ENCODE data around the gene CBX7.

The CBX7 gene

GRCh38 chr22:39152511-39153219, at the start of gene CBX7:
Gene CBX7, minus strand, starts transcription at chr22:39152680. Its CDS starts 236 bp downstream, at chr22:39152444.
- DNase-seq (ENCODE audit: low read depth, low spot score): no peak

DNA sequence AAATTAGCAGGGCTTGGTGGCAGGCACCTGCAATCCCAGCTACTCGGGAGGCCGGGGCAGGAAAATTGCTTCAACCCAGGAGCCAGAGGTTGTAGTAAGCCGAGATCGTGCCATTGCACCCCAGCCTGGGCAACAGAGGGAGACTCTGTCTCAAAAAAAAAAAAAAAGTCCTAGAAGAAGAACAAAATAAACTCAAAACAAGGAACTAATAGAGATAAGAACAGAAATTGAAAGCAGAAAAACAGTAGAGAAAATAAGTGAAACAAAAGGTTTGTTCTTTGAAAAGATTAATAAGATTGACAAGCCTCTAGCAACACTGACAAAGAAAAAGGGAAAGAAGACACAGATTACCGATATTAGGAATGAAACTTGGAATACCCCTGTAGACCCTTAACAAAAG, 45.1 kb upstream of the CBX7 start:
- no peak overlapping the region for H3K4me3 ChIP-seq (ENCODE audit: low read length)
- no peaks in the 10 kb centered on the region for H3K4me1 ChIP-seq (ENCODE audit: control insufficient read depth, insufficient read depth, low read length)
- H3K9me3 ChIP-seq (ENCODE audit: control insufficient read depth, insufficient read depth, low read length): no peaks in the 10 kb centered on the region
- no peak overlapping the region for H3K27ac ChIP-seq (ENCODE audit: low read length)
- no peaks in the 10 kb centered on the region for H3K27me3 ChIP-seq (ENCODE audit: control insufficient read depth, insufficient read depth, low read length)
- no peaks in the 10 kb centered on the region for H3K36me3 ChIP-seq (ENCODE audit: control insufficient read depth, insufficient read depth, low read length)
- no peak for DNase-seq (ENCODE audit: low read depth, low spot score)
- WGBS (ENCODE audit: insufficient coverage, insufficient read length): no CpG with 5 or more reads among the region's 5 CpGs

More at GRCh38 chr22:39152511-39153219, at the start of gene CBX7:
- Histone ChIP-seq H3K4me1 (ENCODE audit: control insufficient read depth, insufficient read depth, low read length) (0 out of 2 replicates have a peak, but pooled peaks cover 5% of the 10 kb centered on the region), H3K36me3 (ENCODE audit: control insufficient read depth, insufficient read depth, low read length) (no peaks in the 10 kb centered on the region), H3K9me3 (ENCODE audit: control insufficient read depth, insufficient read depth, low read length) (no peaks in the 10 kb centered on the region), H3K4me3 (ENCODE audit: low read length) (peak within 1 kb of the TSS; percentile 39; the same call in 1 of the 2 replicates), H3K27ac (ENCODE audit: low read length) (no peak within 1 kb of the TSS), H3K27me3 (ENCODE audit: control insufficient read depth, insufficient read depth, low read length) (no peaks in the 10 kb centered on the region; the same call in 1 of the 2 replicates)
- no CpG with 5 or more reads among the region's 98 CpGs for whole genome bisulfite sequencing (ENCODE audit: insufficient coverage, insufficient read length)

DNA sequence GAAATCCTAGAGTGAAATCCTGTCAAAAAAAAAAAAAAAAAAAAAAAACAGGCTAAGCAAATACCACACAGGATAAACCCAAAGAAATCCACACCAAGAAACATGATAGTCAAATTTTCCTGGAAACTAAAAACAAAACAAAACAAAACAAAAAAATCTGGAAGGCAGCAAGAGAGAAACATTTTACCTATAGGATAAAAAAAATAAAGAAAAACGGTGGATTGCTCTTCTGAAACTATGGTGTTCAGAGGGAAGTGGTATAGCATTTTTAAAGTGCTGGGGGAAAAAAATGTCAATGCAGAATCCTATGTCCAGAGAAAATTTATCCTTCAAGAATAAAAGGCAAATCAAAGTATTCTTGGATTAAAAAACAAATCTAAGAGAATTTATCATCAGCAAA, 41.6 kb upstream of the CBX7 start:
- no peaks in the 10 kb centered on the region for H3K27me3 ChIP-seq (ENCODE audit: control insufficient read depth, insufficient read depth, low read length)
- no peaks in the 10 kb centered on the region for H3K9me3 ChIP-seq (ENCODE audit: control insufficient read depth, insufficient read depth, low read length)
- DNase-seq (ENCODE audit: low read depth, low spot score): no peak
- H3K4me3 ChIP-seq (ENCODE audit: low read length): no peak overlapping the region
- H3K36me3 ChIP-seq (ENCODE audit: control insufficient read depth, insufficient read depth, low read length): no peaks in the 10 kb centered on the region
- no CpG with 5 or more reads among the region's 1 CpG for WGBS (ENCODE audit: insufficient coverage, insufficient read length)
- no peaks in the 10 kb centered on the region for H3K4me1 ChIP-seq (ENCODE audit: control insufficient read depth, insufficient read depth, low read length)
- H3K27ac ChIP-seq (ENCODE audit: low read length): no peak overlapping the region

DNA sequence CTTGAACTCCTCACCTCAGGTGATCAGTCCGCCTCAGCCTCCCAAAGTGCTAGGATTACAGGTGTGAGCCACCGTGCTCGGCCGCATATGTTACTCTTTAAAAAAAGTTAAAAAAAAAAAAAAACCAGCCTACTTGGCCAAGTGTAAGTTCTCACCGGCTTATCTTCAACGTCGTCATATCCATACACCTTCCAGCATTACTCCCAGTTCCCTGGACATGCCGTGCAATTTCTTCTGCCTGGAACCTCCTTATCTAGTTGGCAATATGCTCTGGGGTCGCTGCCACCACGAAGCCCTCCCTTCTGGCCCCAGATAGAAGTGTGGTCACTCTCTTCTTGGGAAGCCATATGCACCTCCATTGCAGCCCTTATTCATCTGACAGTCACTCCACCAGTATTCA, 36.3 kb upstream of the CBX7 start:
- Histone ChIP-seq H3K4me3 (ENCODE audit: low read length) (no peak overlapping the region), H3K27ac (ENCODE audit: low read length) (no peak overlapping the region), H3K36me3 (ENCODE audit: control insufficient read depth, insufficient read depth, low read length) (no peaks in the 10 kb centered on the region), H3K27me3 (ENCODE audit: control insufficient read depth, insufficient read depth, low read length) (no peaks in the 10 kb centered on the region), H3K9me3 (ENCODE audit: control insufficient read depth, insufficient read depth, low read length) (no peaks in the 10 kb centered on the region), H3K4me1 (ENCODE audit: control insufficient read depth, insufficient read depth, low read length) (no peaks in the 10 kb centered on the region)
- no peak for DNase-seq (ENCODE audit: low read depth, low spot score)
- no CpG with 5 or more reads among the region's 10 CpGs for whole genome bisulfite sequencing (ENCODE audit: insufficient coverage, insufficient read length)

GRCh38 chr22:39185601-39186012, 33.1 kb upstream of the CBX7 start:
- no peaks in the 10 kb centered on the region for H3K36me3 ChIP-seq (ENCODE audit: control insufficient read depth, insufficient read depth, low read length)
- no peaks in the 10 kb centered on the region for H3K4me1 ChIP-seq (ENCODE audit: control insufficient read depth, insufficient read depth, low read length)
- no peak for DNase-seq (ENCODE audit: low read depth, low spot score)
- no peaks in the 10 kb centered on the region for H3K27me3 ChIP-seq (ENCODE audit: control insufficient read depth, insufficient read depth, low read length)
- no peak overlapping the region for H3K4me3 ChIP-seq (ENCODE audit: low read length)
- WGBS (ENCODE audit: insufficient coverage, insufficient read length): no CpG with 5 or more reads among the region's 11 CpGs
- no peak overlapping the region for H3K27ac ChIP-seq (ENCODE audit: low read length)
- no peaks in the 10 kb centered on the region for H3K9me3 ChIP-seq (ENCODE audit: control insufficient read depth, insufficient read depth, low read length)

DNA sequence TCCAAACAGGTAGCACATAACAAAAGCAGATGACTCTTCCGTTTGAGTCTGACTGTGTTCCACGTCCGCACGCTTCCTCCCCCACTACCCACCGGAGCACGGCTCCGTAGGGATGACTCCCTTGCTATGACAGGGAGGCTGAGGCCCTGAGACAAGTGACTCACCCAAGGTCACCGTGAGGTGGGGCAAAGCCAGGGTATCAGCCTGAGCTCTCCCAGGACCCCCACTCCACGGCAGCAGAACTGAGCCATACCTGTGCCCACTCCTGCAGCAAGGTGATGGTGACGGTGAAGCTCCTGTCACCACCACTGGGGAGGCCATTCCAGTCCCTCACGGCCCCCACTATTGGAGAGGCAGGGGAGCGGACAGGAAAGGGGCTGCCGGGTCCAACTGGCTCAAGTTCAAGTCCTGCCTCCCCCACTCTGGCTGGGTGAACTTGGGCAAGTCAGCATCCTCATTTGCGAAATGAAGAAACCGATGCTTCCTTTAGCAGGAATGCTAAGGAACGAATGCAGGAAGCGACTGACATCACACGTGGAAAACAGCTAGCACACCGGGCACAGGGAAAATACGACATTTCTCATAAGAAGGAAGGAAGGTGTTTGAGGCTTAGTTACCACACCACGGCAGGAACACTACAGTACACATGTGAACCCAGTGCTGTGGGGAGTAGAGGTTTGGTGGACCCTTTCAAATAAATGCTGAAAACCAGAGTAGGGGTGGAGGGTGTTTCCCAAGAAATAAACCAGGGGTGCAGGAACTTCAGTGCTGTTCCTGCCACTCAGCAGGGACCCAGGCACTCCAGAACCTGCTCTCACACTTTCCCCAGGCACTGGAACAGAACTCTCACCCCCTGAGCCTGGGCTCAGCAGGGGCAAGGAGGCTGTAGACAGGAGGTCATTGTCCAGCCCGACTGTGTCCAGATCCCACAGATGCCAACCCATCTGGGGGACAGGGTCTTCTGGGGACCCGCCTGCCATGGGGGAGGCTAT, 32.4 kb upstream of the CBX7 start:
- no peak overlapping the region for H3K4me3 ChIP-seq (ENCODE audit: low read length)

GRCh38 chr22:39183991-39184585, 31.6 kb upstream of the CBX7 start:
- no peaks in the 10 kb centered on the region for H3K36me3 ChIP-seq (ENCODE audit: control insufficient read depth, insufficient read depth, low read length)
- H3K27me3 ChIP-seq (ENCODE audit: control insufficient read depth, insufficient read depth, low read length): no peaks in the 10 kb centered on the region
- H3K9me3 ChIP-seq (ENCODE audit: control insufficient read depth, insufficient read depth, low read length): no peaks in the 10 kb centered on the region
- no peak for DNase-seq (ENCODE audit: low read depth, low spot score)
- WGBS (ENCODE audit: insufficient coverage, insufficient read length): no CpG with 5 or more reads among the region's 13 CpGs
- H3K4me3 ChIP-seq (ENCODE audit: low read length): no peak overlapping the region
- no peak overlapping the region for H3K27ac ChIP-seq (ENCODE audit: low read length)
- peaks cover 2% of the 10 kb centered on the region; the same call in 1 of the 2 replicates for H3K4me1 ChIP-seq (ENCODE audit: control insufficient read depth, insufficient read depth, low read length)

More for the DNA sequence above, 32.4 kb upstream of the CBX7 start:
- no peaks in the 10 kb centered on the region for H3K4me1 ChIP-seq (ENCODE audit: control insufficient read depth, insufficient read depth, low read length)
- no CpG with 5 or more reads among the region's 23 CpGs for WGBS (ENCODE audit: insufficient coverage, insufficient read length)
- no peak overlapping the region for H3K27ac ChIP-seq (ENCODE audit: low read length)
- DNase-seq (ENCODE audit: low read depth, low spot score): no peak
- no peaks in the 10 kb centered on the region for H3K36me3 ChIP-seq (ENCODE audit: control insufficient read depth, insufficient read depth, low read length)
- no peaks in the 10 kb centered on the region for H3K27me3 ChIP-seq (ENCODE audit: control insufficient read depth, insufficient read depth, low read length)
- no peaks in the 10 kb centered on the region for H3K9me3 ChIP-seq (ENCODE audit: control insufficient read depth, insufficient read depth, low read length)

- no peak for DNase-seq (ENCODE audit: low read depth, low spot score)
- H3K4me1 ChIP-seq (ENCODE audit: control insufficient read depth, insufficient read depth, low read length): peaks cover 2% of the 10 kb centered on the region; the same call in 1 of the 2 replicates
Observed at GRCh38 chr22:39182478-39183030, 30.1 kb upstream of the CBX7 start.

GRCh38 chr22:39181778-39182177, 29.3 kb upstream of the CBX7 start:
- Histone ChIP-seq H3K4me3 (ENCODE audit: low read length) (no peak overlapping the region), H3K27ac (ENCODE audit: low read length) (no peak overlapping the region), H3K9me3 (ENCODE audit: control insufficient read depth, insufficient read depth, low read length) (no peaks in the 10 kb centered on the region), H3K27me3 (ENCODE audit: control insufficient read depth, insufficient read depth, low read length) (no peaks in the 10 kb centered on the region), H3K36me3 (ENCODE audit: control insufficient read depth, insufficient read depth, low read length) (no peaks in the 10 kb centered on the region), H3K4me1 (ENCODE audit: control insufficient read depth, insufficient read depth, low read length) (peaks cover 7% of the 10 kb centered on the region)
- no peak for DNase-seq (ENCODE audit: low read depth, low spot score)
- no CpG with 5 or more reads among the region's 5 CpGs for WGBS (ENCODE audit: insufficient coverage, insufficient read length)

More at GRCh38 chr22:39182478-39183030, 30.1 kb upstream of the CBX7 start:
- no peaks in the 10 kb centered on the region for H3K36me3 ChIP-seq (ENCODE audit: control insufficient read depth, insufficient read depth, low read length)
- WGBS (ENCODE audit: insufficient coverage, insufficient read length): no CpG with 5 or more reads among the region's 6 CpGs
- no peaks in the 10 kb centered on the region for H3K9me3 ChIP-seq (ENCODE audit: control insufficient read depth, insufficient read depth, low read length)
- H3K27me3 ChIP-seq (ENCODE audit: control insufficient read depth, insufficient read depth, low read length): no peaks in the 10 kb centered on the region
- H3K27ac ChIP-seq (ENCODE audit: low read length): no peak overlapping the region
- H3K4me3 ChIP-seq (ENCODE audit: low read length): no peak overlapping the region

- Histone ChIP-seq H3K4me1 (ENCODE audit: control insufficient read depth, insufficient read depth, low read length) (peaks cover 9% of the 10 kb centered on the region), H3K27ac (ENCODE audit: low read length) (no peak overlapping the region)
Observed at GRCh38 chr22:39181356-39181755, 28.9 kb upstream of the CBX7 start.

More at GRCh38 chr22:39181356-39181755, 28.9 kb upstream of the CBX7 start:
- no CpG with 5 or more reads among the region's 8 CpGs for WGBS (ENCODE audit: insufficient coverage, insufficient read length)
- Histone ChIP-seq H3K9me3 (ENCODE audit: control insufficient read depth, insufficient read depth, low read length) (no peaks in the 10 kb centered on the region), H3K36me3 (ENCODE audit: control insufficient read depth, insufficient read depth, low read length) (no peaks in the 10 kb centered on the region), H3K4me3 (ENCODE audit: low read length) (no peak overlapping the region), H3K27me3 (ENCODE audit: control insufficient read depth, insufficient read depth, low read length) (no peaks in the 10 kb centered on the region)
- no peak for DNase-seq (ENCODE audit: low read depth, low spot score)

All from iPS DF 6.9 (cell line).